ENCODE data around the gene MAN1C1.
"Not testable (repeated sequence)": the region's sequence is repeated elsewhere in the genome, so short reads cannot be mapped to it uniquely, and the experiment has no call there.

Gene MAN1C1

DNA sequence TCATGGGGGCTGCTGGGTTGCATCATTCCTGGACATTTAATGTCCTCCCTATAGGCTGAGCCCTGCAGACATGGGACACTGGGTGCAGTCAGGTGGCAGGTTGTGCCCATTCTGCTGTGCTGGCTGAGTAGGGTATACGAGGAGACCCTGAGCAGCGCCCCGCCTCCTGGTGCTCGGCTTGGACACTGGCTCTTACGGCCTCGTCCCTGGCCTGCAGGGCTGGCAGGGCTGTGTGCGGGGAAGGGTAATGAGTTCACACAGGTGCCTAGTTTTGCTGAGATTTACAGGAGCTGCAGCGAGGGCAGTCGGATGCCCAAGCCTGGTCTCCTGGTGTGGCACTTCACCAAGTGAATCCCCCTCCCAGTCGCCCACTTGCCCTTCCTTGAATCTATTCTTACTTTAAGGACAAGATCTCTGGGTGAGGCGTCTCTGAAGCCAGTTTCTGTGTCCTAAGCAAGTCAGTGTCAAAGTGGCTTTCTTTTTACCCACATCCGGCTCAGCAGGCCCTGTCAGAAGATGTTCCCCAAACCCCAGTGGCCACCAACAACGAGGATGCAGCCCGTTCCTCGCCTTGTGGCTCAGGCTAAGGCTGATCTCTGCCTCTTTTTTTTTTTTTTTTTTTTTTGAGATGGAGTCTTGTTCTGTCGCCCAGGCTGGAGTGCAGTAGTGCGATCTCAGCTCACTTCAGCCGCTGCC lies 73.2 kb downstream of the MAN1C1 start:
- H3K9ac ChIP-seq (ENCODE audit: low read depth, low read length): no peak overlapping the region
- H3K4me3 ChIP-seq (ENCODE audit: low read length): no peak overlapping the region
- H3K27me3 ChIP-seq (ENCODE audit: control insufficient read depth, insufficient read depth, low read length): peaks cover 49% of the 10 kb centered on the region
- no peaks in the 10 kb centered on the region for H3K9me3 ChIP-seq (replicated peaks; ENCODE audit: low read length)
- no peak overlapping the region for H3K4me2 ChIP-seq (ENCODE audit: low read length)
- peaks cover 9% of the 10 kb centered on the region for H3K4me1 ChIP-seq (ENCODE audit: control insufficient read depth, insufficient read depth, low read length)
- no peaks in the 10 kb centered on the region for H3K36me3 ChIP-seq (ENCODE audit: insufficient read depth, low read length)

DNA sequence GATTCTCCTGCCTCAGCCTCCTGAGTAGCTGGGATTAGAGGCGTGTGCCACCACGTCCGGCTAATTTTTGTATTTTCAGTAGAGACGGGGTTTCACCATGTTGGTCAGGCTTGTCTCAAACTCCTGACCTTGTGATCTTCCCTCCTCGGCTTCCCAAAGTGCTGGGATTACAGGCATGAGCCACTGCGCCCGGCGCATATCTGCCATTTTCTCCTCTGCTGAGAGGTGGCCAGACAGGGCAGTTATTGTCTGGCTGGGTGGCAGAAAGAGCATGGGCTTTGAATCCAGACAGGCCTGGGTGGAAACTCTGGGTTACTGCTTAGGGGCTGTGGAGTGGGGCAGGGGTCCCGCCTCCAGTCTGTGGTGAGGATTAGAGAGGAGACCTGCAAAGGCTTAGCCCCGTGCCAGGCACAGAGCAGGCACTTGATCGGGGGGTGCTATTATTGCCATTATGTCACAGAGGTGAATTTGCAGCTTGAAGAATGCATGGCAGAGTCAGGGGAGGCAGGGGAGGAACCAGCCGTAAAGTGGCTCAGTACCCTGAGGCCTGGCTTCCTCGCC lies 73.9 kb downstream of the MAN1C1 start:
- Histone ChIP-seq H3K9me3 (replicated peaks; ENCODE audit: low read length) (no peaks in the 10 kb centered on the region), H3K4me2 (ENCODE audit: low read length) (no peak overlapping the region), H3K9ac (ENCODE audit: low read depth, low read length) (no peak overlapping the region), H3K4me3 (ENCODE audit: low read length) (no peak overlapping the region), H3K27me3 (ENCODE audit: control insufficient read depth, insufficient read depth, low read length) (peaks cover 45% of the 10 kb centered on the region), H3K4me1 (ENCODE audit: control insufficient read depth, insufficient read depth, low read length) (peaks cover 14% of the 10 kb centered on the region), H3K36me3 (ENCODE audit: insufficient read depth, low read length) (no peaks in the 10 kb centered on the region)

DNA sequence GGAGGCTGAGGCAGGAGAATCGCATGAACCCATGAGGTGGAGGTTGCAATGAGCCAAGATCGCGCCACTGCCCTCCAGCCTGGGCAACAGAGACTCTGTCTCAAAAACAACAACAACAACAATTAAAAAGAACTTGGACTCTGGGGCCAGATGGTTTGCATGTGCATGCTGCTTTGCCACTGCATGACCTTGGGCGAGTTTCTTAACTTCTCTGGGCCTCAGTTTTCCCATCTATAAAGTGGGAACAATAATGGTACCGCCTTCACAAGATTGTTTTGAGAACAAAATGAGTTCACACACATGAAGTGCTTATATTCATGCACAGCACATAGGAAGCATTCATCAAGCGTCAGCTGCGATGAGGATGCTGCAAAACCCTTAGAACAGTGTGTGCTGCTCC lies 74.6 kb downstream of the MAN1C1 start:
- H3K4me2 ChIP-seq (ENCODE audit: low read length): no peak overlapping the region
- no peak overlapping the region for H3K9ac ChIP-seq (ENCODE audit: low read depth, low read length)
- peaks cover 21% of the 10 kb centered on the region for H3K4me1 ChIP-seq (ENCODE audit: control insufficient read depth, insufficient read depth, low read length)
- H3K9me3 ChIP-seq (replicated peaks; ENCODE audit: low read length): no peaks in the 10 kb centered on the region
- H3K4me3 ChIP-seq (ENCODE audit: low read length): no peak overlapping the region
- no peaks in the 10 kb centered on the region for H3K36me3 ChIP-seq (ENCODE audit: insufficient read depth, low read length)
- peaks cover 38% of the 10 kb centered on the region for H3K27me3 ChIP-seq (ENCODE audit: control insufficient read depth, insufficient read depth, low read length)

DNA sequence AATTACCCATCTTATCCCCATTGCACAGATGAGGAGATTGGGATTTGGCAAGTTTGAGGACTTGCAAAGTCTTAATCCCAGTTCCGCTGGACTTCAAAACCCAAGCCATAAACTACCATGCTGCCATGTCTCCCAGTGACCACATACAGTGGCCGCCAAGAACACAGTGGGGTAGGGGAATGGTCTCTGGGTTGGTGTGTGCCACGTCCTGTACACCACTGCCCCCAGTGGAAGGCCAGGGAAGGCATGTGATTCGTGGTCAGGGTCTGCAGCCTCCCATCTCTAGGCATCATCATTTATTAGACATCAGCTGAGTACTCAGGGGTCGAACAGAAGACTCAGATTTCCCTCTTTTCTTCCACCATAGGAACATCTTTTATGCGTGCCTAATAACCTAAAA lies 76.0 kb downstream of the MAN1C1 start:
- peaks cover 31% of the 10 kb centered on the region for H3K27me3 ChIP-seq (ENCODE audit: control insufficient read depth, insufficient read depth, low read length)
- H3K4me1 ChIP-seq (ENCODE audit: control insufficient read depth, insufficient read depth, low read length): peaks cover 21% of the 10 kb centered on the region
- no peaks in the 10 kb centered on the region for H3K36me3 ChIP-seq (ENCODE audit: insufficient read depth, low read length)

DNA sequence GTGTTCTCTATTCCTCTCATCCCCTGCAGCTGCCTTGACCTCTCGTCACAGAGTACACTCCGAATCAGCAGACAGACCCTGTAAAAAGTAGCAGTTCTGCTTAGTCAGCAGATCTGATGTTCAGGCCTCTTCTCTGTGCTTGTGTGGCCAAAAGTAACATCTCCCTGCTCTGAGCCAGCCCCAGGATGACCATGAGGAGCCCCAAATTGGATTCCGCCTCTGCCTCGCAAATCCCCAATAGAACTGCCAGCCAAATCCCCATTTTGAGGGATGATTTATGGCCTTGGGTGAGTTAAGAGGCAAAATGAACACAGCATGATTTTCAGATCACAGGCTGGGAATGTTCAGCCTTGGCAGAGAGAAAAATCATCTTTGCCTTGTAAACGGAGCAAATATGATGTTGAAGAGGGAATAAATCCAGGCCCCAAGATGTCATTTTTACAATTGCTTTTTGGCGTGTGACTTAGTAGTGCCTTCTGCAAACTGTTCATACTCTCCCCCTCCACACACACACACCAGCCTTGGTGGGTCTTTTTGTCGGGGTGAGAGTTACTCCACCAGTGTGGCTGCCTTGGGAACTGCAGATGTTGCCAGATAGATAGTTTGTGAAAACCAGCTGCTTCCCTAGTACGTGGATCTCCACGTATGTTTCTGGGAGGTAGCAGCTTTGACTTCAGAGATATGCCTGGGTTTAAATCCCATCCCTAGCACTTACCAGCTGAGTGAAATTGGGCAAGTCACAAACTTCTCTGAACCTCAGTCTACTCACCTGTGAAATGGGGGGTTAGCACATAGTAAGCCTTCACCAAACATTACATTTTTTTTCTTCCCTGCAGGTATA lies 77.8 kb downstream of the MAN1C1 start:
- H3K9ac ChIP-seq (ENCODE audit: low read depth, low read length): peak overlapping the region; percentile 22
- H3K9me3 ChIP-seq (replicated peaks; ENCODE audit: low read length): no peaks in the 10 kb centered on the region
- peak overlapping the region; percentile 18 for H3K4me2 ChIP-seq (ENCODE audit: low read length)
- peaks cover 20% of the 10 kb centered on the region for H3K27me3 ChIP-seq (ENCODE audit: control insufficient read depth, insufficient read depth, low read length)
- peaks cover 23% of the 10 kb centered on the region for H3K4me1 ChIP-seq (ENCODE audit: control insufficient read depth, insufficient read depth, low read length)
- H3K36me3 ChIP-seq (ENCODE audit: insufficient read depth, low read length): no peaks in the 10 kb centered on the region
- no peak overlapping the region for H3K4me3 ChIP-seq (ENCODE audit: low read length)

More for the DNA sequence above, 76.0 kb downstream of the MAN1C1 start:
- H3K4me2 ChIP-seq (ENCODE audit: low read length): no peak overlapping the region
- H3K9ac ChIP-seq (ENCODE audit: low read depth, low read length): no peak overlapping the region
- H3K4me3 ChIP-seq (ENCODE audit: low read length): no peak overlapping the region
- no peaks in the 10 kb centered on the region for H3K9me3 ChIP-seq (replicated peaks; ENCODE audit: low read length)

DNA sequence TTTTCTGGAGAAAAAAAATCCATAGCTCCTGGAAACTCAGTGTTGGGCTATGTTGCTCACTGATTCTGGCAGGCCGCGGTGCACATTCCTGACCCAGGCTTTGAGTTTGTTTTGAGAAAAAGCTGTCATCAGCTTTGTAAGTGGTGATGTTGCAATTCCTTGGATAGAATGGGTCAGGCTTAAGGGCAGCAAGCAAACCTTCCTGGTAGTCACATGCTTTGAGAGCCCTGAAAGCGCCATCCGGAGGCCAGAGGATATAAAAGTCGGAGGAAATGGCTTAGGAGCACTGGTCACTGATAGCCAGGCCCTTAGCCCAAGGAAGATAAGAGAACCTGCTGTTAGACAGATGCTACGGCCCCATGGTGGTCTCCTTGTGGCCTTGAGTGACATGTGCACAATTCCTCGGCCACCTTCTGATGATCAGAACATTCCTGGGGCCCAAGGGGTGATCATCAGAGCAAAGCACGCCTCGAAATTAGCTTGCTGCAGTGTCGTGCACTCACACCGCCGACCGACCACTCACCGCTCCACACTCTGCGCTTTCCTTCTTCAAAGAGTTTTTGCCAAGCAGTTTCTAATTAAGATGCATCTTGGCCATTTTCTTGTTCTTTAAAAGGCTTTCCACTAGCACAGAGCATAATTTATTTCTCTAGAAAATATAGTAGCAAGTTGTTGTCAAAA lies 78.6 kb downstream of the MAN1C1 start:
- H3K9me3 ChIP-seq (replicated peaks; ENCODE audit: low read length): no peaks in the 10 kb centered on the region
- peaks cover 28% of the 10 kb centered on the region for H3K4me1 ChIP-seq (ENCODE audit: control insufficient read depth, insufficient read depth, low read length)
- H3K27me3 ChIP-seq (ENCODE audit: control insufficient read depth, insufficient read depth, low read length): peaks cover 18% of the 10 kb centered on the region
- H3K4me3 ChIP-seq (ENCODE audit: low read length): no peak overlapping the region
- no peaks in the 10 kb centered on the region for H3K36me3 ChIP-seq (ENCODE audit: insufficient read depth, low read length)
- peak overlapping the region; percentile 22 for H3K9ac ChIP-seq (ENCODE audit: low read depth, low read length)
- peak overlapping the region; percentile 18 for H3K4me2 ChIP-seq (ENCODE audit: low read length)

DNA sequence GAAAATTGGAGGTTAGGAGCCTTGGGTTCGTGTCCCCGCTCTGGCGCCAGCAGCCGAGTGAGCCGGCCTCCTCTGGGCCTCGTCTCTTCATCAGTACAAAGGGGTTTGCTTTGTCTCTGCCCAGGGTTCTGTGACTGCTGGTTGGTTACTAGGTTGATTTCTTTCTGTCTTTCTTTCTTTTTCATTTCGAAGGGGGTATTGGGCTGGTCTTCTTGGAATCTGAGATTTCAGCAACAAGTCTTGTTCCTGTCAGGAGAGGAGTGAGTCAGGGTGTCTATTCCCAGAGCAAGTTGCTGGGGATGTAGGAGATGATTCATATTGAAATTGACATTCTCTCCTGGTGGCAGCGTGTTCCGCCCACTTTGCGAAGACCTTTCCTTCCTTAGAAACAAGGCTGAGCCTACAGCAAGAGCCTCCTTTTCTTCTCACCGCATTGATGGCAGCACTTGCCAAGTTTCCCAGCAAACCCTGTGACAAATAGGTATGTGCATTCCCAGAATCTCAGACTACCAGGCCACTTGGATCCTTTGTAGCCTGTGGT lies 79.2 kb downstream of the MAN1C1 start:
- no peaks in the 10 kb centered on the region for H3K36me3 ChIP-seq (ENCODE audit: insufficient read depth, low read length)
- H3K4me3 ChIP-seq (ENCODE audit: low read length): no peak overlapping the region
- peaks cover 29% of the 10 kb centered on the region for H3K4me1 ChIP-seq (ENCODE audit: control insufficient read depth, insufficient read depth, low read length)
- peak overlapping the region; percentile 4 for H3K4me2 ChIP-seq (ENCODE audit: low read length)
- no peak overlapping the region for H3K9ac ChIP-seq (ENCODE audit: low read depth, low read length)
- peaks cover 24% of the 10 kb centered on the region for H3K27me3 ChIP-seq (ENCODE audit: control insufficient read depth, insufficient read depth, low read length)
- no peaks in the 10 kb centered on the region for H3K9me3 ChIP-seq (replicated peaks; ENCODE audit: low read length)

DNA sequence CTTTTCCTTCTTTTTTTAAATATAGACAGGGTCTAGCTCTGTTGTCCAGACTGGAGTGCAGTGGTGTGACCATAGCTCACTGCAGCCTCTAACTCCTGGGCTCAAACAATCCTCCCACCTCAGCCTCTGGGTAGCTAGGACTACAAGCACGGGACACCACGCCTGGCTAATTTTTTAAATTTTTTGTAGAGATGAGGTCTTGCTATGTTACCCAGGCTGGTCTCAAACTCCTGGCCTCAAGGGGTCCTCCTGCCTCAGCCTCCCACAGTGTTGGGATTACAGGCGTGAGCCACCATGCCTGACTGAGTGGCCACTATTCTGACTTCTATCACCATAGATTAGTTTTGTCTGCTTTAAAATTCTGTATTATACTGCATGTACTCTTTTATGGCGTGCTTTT lies 80.1 kb downstream of the MAN1C1 start:
- H3K4me1 ChIP-seq (ENCODE audit: control insufficient read depth, insufficient read depth, low read length): peaks cover 29% of the 10 kb centered on the region

DNA sequence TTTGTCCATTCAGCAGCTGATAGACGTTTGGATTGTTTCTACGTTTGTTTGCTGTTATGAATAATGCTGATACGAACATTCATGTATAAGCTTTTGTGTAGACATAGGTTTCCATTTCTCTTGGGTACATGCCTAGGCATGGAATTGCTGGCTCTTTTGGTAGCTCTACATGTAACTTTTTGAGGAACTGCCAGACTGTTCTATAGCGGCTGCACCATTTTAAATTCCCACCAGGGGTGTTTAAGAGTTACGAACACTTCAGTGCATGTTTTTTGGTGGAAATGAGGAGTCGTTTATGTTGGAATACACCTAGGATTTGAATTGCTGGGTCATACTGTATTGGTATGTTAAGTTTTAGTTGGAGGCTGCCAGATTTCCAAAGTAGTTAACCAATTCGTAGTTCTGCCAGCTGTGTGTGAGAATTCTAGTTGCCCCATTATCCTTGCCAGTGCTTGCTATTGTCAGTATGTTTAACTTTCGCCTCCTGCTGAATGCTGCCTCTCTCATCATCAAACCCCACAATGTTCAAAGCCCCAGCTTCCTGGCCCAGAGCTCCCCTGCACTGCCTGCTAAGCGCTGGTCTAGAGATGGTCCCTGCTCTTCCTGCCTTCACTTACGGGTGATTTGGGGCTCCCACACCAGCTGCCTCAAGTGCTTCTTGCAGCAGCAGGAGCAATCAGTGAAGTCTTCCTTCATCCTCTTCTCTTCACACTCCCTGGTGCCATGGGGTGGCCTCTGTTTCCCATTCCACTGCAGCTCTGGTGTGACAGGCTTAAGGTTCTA lies 81.0 kb downstream of the MAN1C1 start:
- Histone ChIP-seq H3K4me2 (ENCODE audit: low read length) (no peak overlapping the region), H3K9me3 (replicated peaks; ENCODE audit: low read length) (no peaks in the 10 kb centered on the region), H3K4me3 (ENCODE audit: low read length) (no peak overlapping the region), H3K9ac (ENCODE audit: low read depth, low read length) (no peak overlapping the region), H3K4me1 (ENCODE audit: control insufficient read depth, insufficient read depth, low read length) (peaks cover 29% of the 10 kb centered on the region), H3K27me3 (ENCODE audit: control insufficient read depth, insufficient read depth, low read length) (peaks cover 22% of the 10 kb centered on the region), H3K36me3 (ENCODE audit: insufficient read depth, low read length) (no peaks in the 10 kb centered on the region)

More for the DNA sequence above, 80.1 kb downstream of the MAN1C1 start:
- not testable (repeated sequence) for H3K4me3 ChIP-seq (ENCODE audit: low read length); H3K9me3 ChIP-seq (replicated peaks; ENCODE audit: low read length); H3K4me2 ChIP-seq (ENCODE audit: low read length); H3K36me3 ChIP-seq (ENCODE audit: insufficient read depth, low read length); H3K9ac ChIP-seq (ENCODE audit: low read depth, low read length)
- peaks cover 22% of the 10 kb centered on the region for H3K27me3 ChIP-seq (ENCODE audit: control insufficient read depth, insufficient read depth, low read length)

DNA sequence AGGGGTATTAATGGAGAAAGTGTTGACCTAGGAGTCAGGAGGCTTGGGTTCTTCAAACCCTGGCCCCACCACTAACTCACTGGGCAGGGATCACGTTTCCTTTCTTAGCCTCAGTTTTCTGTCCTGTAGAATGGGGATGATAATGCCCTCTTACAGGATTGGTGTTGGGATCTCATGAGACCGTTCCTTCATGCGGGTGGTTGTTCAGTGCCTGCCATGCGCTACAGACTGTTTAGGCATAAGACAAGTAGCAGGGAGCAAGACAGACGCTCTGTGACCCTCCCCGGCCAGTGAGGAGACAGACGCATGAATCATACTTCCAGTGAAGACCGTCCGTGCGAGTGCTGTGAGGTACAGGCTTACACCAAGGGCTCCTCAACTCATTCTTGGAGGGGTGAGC lies 81.7 kb downstream of the MAN1C1 start:
- H3K4me1 ChIP-seq (ENCODE audit: control insufficient read depth, insufficient read depth, low read length): peaks cover 29% of the 10 kb centered on the region

More for the DNA sequence above, 81.7 kb downstream of the MAN1C1 start:
- no peaks in the 10 kb centered on the region for H3K9me3 ChIP-seq (replicated peaks; ENCODE audit: low read length)
- H3K4me3 ChIP-seq (ENCODE audit: low read length): no peak overlapping the region
- H3K4me2 ChIP-seq (ENCODE audit: low read length): no peak overlapping the region
- no peaks in the 10 kb centered on the region for H3K36me3 ChIP-seq (ENCODE audit: insufficient read depth, low read length)
- H3K27me3 ChIP-seq (ENCODE audit: control insufficient read depth, insufficient read depth, low read length): peaks cover 27% of the 10 kb centered on the region
- no peak overlapping the region for H3K9ac ChIP-seq (ENCODE audit: low read depth, low read length)
